Adipose tissue (tissue), 3 donors: ENCODE measurements around the gene TJP3. TPM values are rescaled to one million over a fixed set of nuclear protein-coding genes. Genes with fewer than 3 reads are reported as not detected.
"Not testable (repeated sequence)": the region's sequence is repeated elsewhere in the genome, so short reads cannot be mapped to it uniquely, and the experiment has no call there.

Experiments used
- H3K27ac ChIP-seq: one replicate; pipeline ENCODE4 v1.5.1; 2013; ENCODE audit warnings: low read depth, low read length
- WGBS, 3 donors: extraction: QIAGEN DNeasy Blood & Tissue Kit; methylation state at CpG; one replicate each; pipeline ENCODE4 v1.1.7; 2013; 5-methylcytosine and 5-hydroxymethylcytosine counted together
- polyA plus RNA-seq, 3 donors: library from polyadenylated mRNA; stranded (reverse); fragments of 200-250 nt; gene quantifications; one replicate each; pipeline ENCODE4 v1.2.3, GENCODE V29; 2013
- donor health status: healthy with polysubstance abuse.
- donor health status: Bipolar disorder and iron deficiency.
- donor health status: healthy.

Gene TJP3
- polyA plus RNA-seq, 3 donors: 0.45 to 7.4 (median 4.2) TPM

- 95 to 98% (median 96%) methylated on average over 7 of the region's 7 CpGs for WGBS, 3 donors
- H3K27ac ChIP-seq: not testable (repeated sequence)
Observed at GRCh38 chr19:3757705-3758104, 49.5 kb downstream of the TJP3 start.

GRCh38 chr19:3758297-3758696 is 50.1 kb downstream of the TJP3 start:
- WGBS, 3 donors: 96% methylated on average over 13 of the region's 13 CpGs

GRCh38 chr19:3759482-3760254 is 51.5 kb downstream of the TJP3 start:
- WGBS, 3 donors: 86 to 88% (median 87%) methylated on average over 13 to 19 of the region's 19 CpGs
- no peak overlapping the region for H3K27ac ChIP-seq

More at GRCh38 chr19:3758297-3758696, 50.1 kb downstream of the TJP3 start:
- H3K27ac ChIP-seq: not testable (repeated sequence)

GRCh38 chr19:3760871-3761361 is 52.7 kb downstream of the TJP3 start:
- 29 to 35% (median 34%) methylated on average over 7 of the region's 7 CpGs for WGBS, 3 donors
- H3K27ac ChIP-seq: no peak overlapping the region

- peak within 1 kb of the TSS; percentile 68 for H3K27ac ChIP-seq
- 2 to 4% (median 3%) methylated on average over 41 to 45 of the region's 45 CpGs for WGBS, 3 donors
Observed at GRCh38 chr19:3761382-3762129, 53.4 kb downstream of the TJP3 start, which contains the start of gene APBA3. TSS of gene APBA3 (minus strand) at chr19:3761692. CDS start at chr19:3760264, 1,428 bp downstream.

GRCh38 chr19:3762130-3762473 is 53.9 kb downstream of the TJP3 start:
- 69 to 73% (median 71%) methylated on average over 1 of the region's 1 CpG for WGBS, 3 donors
- H3K27ac ChIP-seq: no peak overlapping the region

GRCh38 chr19:3762501-3763459 is 54.6 kb downstream of the TJP3 start, which contains the start of gene MRPL54:
TSS of gene MRPL54 (plus strand) at chr19:3762682. CDS start at chr19:3762701, 19 bp downstream.
- H3K27ac ChIP-seq: peak within 1 kb of the TSS; percentile 68
- WGBS, 3 donors: 3% methylated on average over 47 of the region's 47 CpGs

- 91 to 95% (median 94%) methylated on average over 12 of the region's 12 CpGs for WGBS, 3 donors
- H3K27ac ChIP-seq: no peak overlapping the region
Observed at GRCh38 chr19:3765121-3765520, 56.9 kb downstream of the TJP3 start.

GRCh38 chr19:3765757-3766156 is 57.6 kb downstream of the TJP3 start:
- 92 to 96% (median 95%) methylated on average over 5 of the region's 5 CpGs for WGBS, 3 donors

GRCh38 chr19:3766520-3766919 is 58.3 kb downstream of the TJP3 start:
- H3K27ac ChIP-seq: no peak overlapping the region
- 74 to 94% (median 76%) methylated on average over 6 to 7 of the region's 7 CpGs for WGBS, 3 donors

More at GRCh38 chr19:3765757-3766156, 57.6 kb downstream of the TJP3 start:
- not testable (repeated sequence) for H3K27ac ChIP-seq

GRCh38 chr19:3767050-3767449 is 58.9 kb downstream of the TJP3 start:
- no peak overlapping the region for H3K27ac ChIP-seq
- WGBS, 3 donors: 94 to 95% (median 94%) methylated on average over 20 to 23 of the region's 23 CpGs

- 85 to 94% (median 86%) methylated on average over 22 to 25 of the region's 25 CpGs for WGBS, 3 donors
Observed at GRCh38 chr19:3768015-3768747, 60.0 kb downstream of the TJP3 start.

GRCh38 chr19:3768748-3769099 is 60.5 kb downstream of the TJP3 start:
- 88 to 100% (median 98%) methylated on average over 7 of the region's 7 CpGs for WGBS, 3 donors
- H3K27ac ChIP-seq: no peak overlapping the region

More at GRCh38 chr19:3768015-3768747, 60.0 kb downstream of the TJP3 start:
- no peak overlapping the region for H3K27ac ChIP-seq

GRCh38 chr19:3769494-3769893 is 61.3 kb downstream of the TJP3 start:
- H3K27ac ChIP-seq: no peak overlapping the region
- WGBS, 3 donors: 88% methylated on average over 15 to 17 of the region's 17 CpGs

- no peak overlapping the region for H3K27ac ChIP-seq
- 63 to 78% (median 71%) methylated on average over 52 of the region's 53 CpGs for WGBS, 3 donors
Observed at GRCh38 chr19:3770136-3770999, 62.2 kb downstream of the TJP3 start.

GRCh38 chr19:3771000-3771905 is 63.1 kb downstream of the TJP3 start:
- WGBS, 3 donors: 75 to 83% (median 80%) methylated on average over 35 of the region's 35 CpGs
- no peak overlapping the region for H3K27ac ChIP-seq
